K562 (cell line): ENCODE measurements around the gene SLC9A2. TPM values are rescaled to one million over a fixed set of nuclear protein-coding genes. Genes with fewer than 3 reads are reported as not detected.

Experiments
- ATAC-seq: fragments of 200-7000 bp; cut with Tn5 transposase; 3 replicates; pipeline ENCODE4 v1.9.1; 2020; ENCODE audit warnings: moderate library complexity
- BruUV-seq: library from RNA; stranded (reverse); fragments of 400-500 nt; replicated peaks from 2 replicates; lab custom pipeline; 2021; lab: Mats Ljungman, UMichigan
- CTCF ChIA-PET: fragments of 300-600 bp; formaldehyde crosslinking; extraction: SDS; loops from one replicate; lab custom pipeline; 2021; ENCODE audit warnings: low intra/inter-chr PET ratio; lab: Yijun Ruan, JAX
- POLR2A ChIA-PET: fragments of 300-600, 350-650 bp; sonication (Branson Sonifier 250); formaldehyde crosslinking; extraction: SDS; loops from one replicate; lab custom pipeline; 2021; ENCODE audit warnings: antibody characterized with exemption, inconsistent platforms; lab: Yijun Ruan, JAX
- DNase-seq, 4 experiments: peaks; one replicate each; pipeline versions ENCODE4 v3.0.0 to v3.0.0-alpha.2; 2011 to 2018; ENCODE audit warnings: low spot score in 3 of 4, mixed read lengths in 3 of 4; ENCODE audit errors: extremely low read depth in 1 of 4
- FAIRE-seq: peaks from 2 replicates; lab custom pipeline; 2011; peaks lifted over from hg19 to GRCh38; lab: Jason Lieb, UNC
- H2AFZ ChIP-seq: 2 replicates; pipeline ENCODE4 v1.6.0; 2011; ENCODE audit warnings: low read depth, low read length, control low read depth, inconsistent platforms
- H3K27ac ChIP-seq: fragments of 200-600 bp; 3 replicates; pipeline ENCODE4 v1.8.0; 2011; ENCODE audit warnings: low read depth, mild to moderate bottlenecking, control low read depth, inconsistent platforms, low read length, moderate library complexity, mixed read lengths; ENCODE audit errors: extremely low read depth
- H3K27me3 ChIP-seq, 2 experiments: fragments of 300-600 bp in 1 of 2; 2 replicates in 1 of 2; 3 replicates in 1 of 2; pipeline versions ENCODE4 v1.6.0 to v1.8.0; 2011; ENCODE audit warnings: inconsistent platforms in 2 of 2, low read length in 2 of 2, mild to moderate bottlenecking in 1 of 2, mixed read lengths in 1 of 2, moderate library complexity in 1 of 2; ENCODE audit not compliant: control insufficient read depth in 2 of 2, insufficient read depth in 2 of 2
- H3K36me3 ChIP-seq: fragments of 300-600 bp; 3 replicates; pipeline ENCODE4 v1.8.0; 2011; ENCODE audit warnings: mild to moderate bottlenecking, low read length, inconsistent platforms; ENCODE audit not compliant: control insufficient read depth, insufficient read depth
- H3K4me1 ChIP-seq, 2 experiments: fragments of 200-600 bp in 1 of 2; replicated peaks in 1 of 2; 2 replicates in 1 of 2; 3 replicates in 1 of 2; pipeline versions ENCODE4 v1.5.1 to v1.8.0; 2011; ENCODE audit warnings: inconsistent platforms in 2 of 2, low read length in 2 of 2, mild to moderate bottlenecking in 1 of 2, mixed read lengths in 1 of 2, moderate library complexity in 1 of 2; ENCODE audit not compliant: control insufficient read depth in 2 of 2, insufficient read depth in 2 of 2
- H3K4me2 ChIP-seq: 2 replicates; pipeline ENCODE4 v1.6.1; 2011; ENCODE audit warnings: low read length, control low read depth, inconsistent platforms, mixed read lengths; ENCODE audit not compliant: insufficient read depth
- H3K4me3 ChIP-seq: fragments of 200-600 bp; sonication (generic), shearing (Covaris generic); 2 replicates; pipeline ENCODE4 v1.5.1; 2016; ENCODE audit warnings: control low read depth, inconsistent platforms
- H3K79me2 ChIP-seq: fragments of 200-600 bp; 3 replicates; pipeline ENCODE4 v1.8.0; 2011; ENCODE audit warnings: low read length, inconsistent platforms; ENCODE audit not compliant: control insufficient read depth, insufficient read depth
- H3K9ac ChIP-seq, 2 experiments: 2 replicates each; pipeline versions ENCODE4 v1.6.0 to v1.6.1; 2011; ENCODE audit warnings: low read depth in 2 of 2, low read length in 2 of 2, control low read depth in 1 of 2, inconsistent platforms in 1 of 2, mild to moderate bottlenecking in 1 of 2, mixed read lengths in 1 of 2; ENCODE audit not compliant: insufficient read depth in 1 of 2
- H3K9me1 ChIP-seq: one replicate; pipeline ENCODE4 v1.6.0; 2011; ENCODE audit warnings: inconsistent platforms, mild to moderate bottlenecking, low read length, moderate library complexity; ENCODE audit not compliant: control insufficient read depth, insufficient read depth
- H3K9me3 ChIP-seq: replicated peaks from 2 replicates; pipeline ENCODE4 v1.5.1; 2011; ENCODE audit warnings: low read depth, low read length, inconsistent platforms; ENCODE audit not compliant: control insufficient read depth, insufficient read depth
- H4K20me1 ChIP-seq: replicated peaks from 2 replicates; pipeline ENCODE4 v1.6.1; 2011; ENCODE audit warnings: low read length, inconsistent platforms, mixed read lengths; ENCODE audit not compliant: control insufficient read depth, insufficient read depth
- C11orf30 ChIP-seq: fragments of 450-650 bp; IDR thresholded peaks from 2 replicates; pipeline ENCODE4 v1.6.1; 2016; ENCODE audit warnings: low read depth, mild to moderate bottlenecking
- CBX8 ChIP-seq: fragments of 200-600 bp; sonication (generic); IDR thresholded peaks from 2 replicates; pipeline ENCODE4 v1.6.1; 2012; ENCODE audit warnings: borderline replicate concordance, mixed run types, low read depth, mild to moderate bottlenecking, moderate library complexity, mixed read lengths, low read length, control low read depth, inconsistent platforms; ENCODE audit not compliant: poor library complexity, severe bottlenecking; ENCODE audit errors: extremely low read depth
- CREB3 ChIP-seq: fragments of 450-650 bp; conservative IDR thresholded peaks from 2 replicates; pipeline ENCODE4 v1.6.1; 2016; ENCODE audit warnings: missing genetic modification characterization, low read depth, mild to moderate bottlenecking, missing compliant biosample characterization, moderate library complexity
- GATA2 ChIP-seq: sonication (generic); formaldehyde crosslinking; IDR thresholded peaks from 2 replicates; pipeline ENCODE4 v1.4.0; 2020; ENCODE audit warnings: mild to moderate bottlenecking, missing genetic modification reagents
- IRF2 ChIP-seq: sonication (generic); formaldehyde crosslinking; IDR thresholded peaks from 2 replicates; pipeline ENCODE4 v1.8.1; 2022; ENCODE audit warnings: mild to moderate bottlenecking, missing genetic modification reagents
- LEF1 ChIP-seq: fragments of 450-650 bp; IDR thresholded peaks from 2 replicates; pipeline ENCODE4 v1.6.1; 2016; ENCODE audit warnings: mild to moderate bottlenecking
- MEF2A ChIP-seq: IDR thresholded peaks from 2 replicates; pipeline ENCODE4 v1.6.1; 2011; ENCODE audit warnings: low read depth, mild to moderate bottlenecking, low read length, moderate library complexity; ENCODE audit not compliant: control insufficient read depth
- MITF ChIP-seq: IDR thresholded peaks from 2 replicates; pipeline ENCODE4 v1.6.1; 2014; ENCODE audit warnings: antibody characterized with exemption
- NFE2 ChIP-seq: IDR thresholded peaks from 2 replicates; pipeline ENCODE4 v1.6.1; 2014; ENCODE audit warnings: antibody characterized with exemption, low read depth
- SNAPC5 ChIP-seq: fragments of 250-450 bp; sonication (Bioruptor Pico); IDR thresholded peaks from 2 replicates; pipeline ENCODE4 v1.8.0; 2021; ENCODE audit warnings: moderate library complexity, mild to moderate bottlenecking, inconsistent platforms
- TOE1 ChIP-seq, 2 experiments: fragments of 450-650 bp in 1 of 2; sonication (generic) in 1 of 2; formaldehyde crosslinking in 1 of 2; IDR thresholded peaks; 2 replicates each; pipeline versions ENCODE4 v1.7.1 to v1.8.0; 2016 to 2022; ENCODE audit warnings: borderline replicate concordance in 2 of 2, mild to moderate bottlenecking in 2 of 2, antibody characterized with exemption in 1 of 2, inconsistent platforms in 1 of 2, low read depth in 1 of 2, missing genetic modification reagents in 1 of 2, moderate library complexity in 1 of 2
- YBX1 ChIP-seq: fragments of 450-650 bp; IDR thresholded peaks from 2 replicates; pipeline ENCODE4 v1.7.1; 2016; ENCODE audit warnings: mild to moderate bottlenecking
- ZBTB11 ChIP-seq, 3 experiments: fragments of 200-800 bp in 1 of 3; fragments of 250-450 bp in 1 of 3; fragments of 450-650 bp in 1 of 3; sonication (Bioruptor Pico) in 1 of 3; sonication (Bioruptor generic) in 1 of 3; formaldehyde crosslinking in 1 of 3; IDR thresholded peaks; 2 replicates each; pipeline versions ENCODE4 v1.6.1 to v1.8.0; 2016 to 2022; ENCODE audit warnings: mild to moderate bottlenecking in 2 of 3, missing genetic modification characterization in 2 of 3, missing compliant biosample characterization in 1 of 3, moderate library complexity in 1 of 3
- ZEB2 ChIP-seq: fragments of 450-650 bp; IDR thresholded peaks from 2 replicates; pipeline ENCODE4 v1.6.1; 2016
- WGBS: fragments of 100-300 bp; shearing (Covaris generic); methylation state at CpG from one replicate; pipeline ENCODE4 v1.1.6; 2016; ENCODE audit warnings: low coverage, mixed read lengths; ENCODE audit not compliant: insufficient coverage; ENCODE audit errors: missing lambda C conversion rate; 5-methylcytosine and 5-hydroxymethylcytosine counted together
- in situ Hi-C: fragments of 300-500 bp; cut with MboI; formaldehyde crosslinking; loops from 4 replicates; pipeline ENCODE4 v1.15.0; 2018; ENCODE audit warnings: inconsistent platforms, mixed read lengths
- intact Hi-C: fragments of 100-400 bp; cut with micrococcal nuclease; formaldehyde crosslinking; loops from 2 replicates; pipeline ENCODE4 v1.14.2; 2022
- polyA plus RNA-seq, 8 experiments: library from polyadenylated mRNA; depleted of rRNA in 4 of 8; stranded (reverse) in 5 of 8; unstranded in 3 of 8; fragments of >200 nt; fragmentation: Nextera tagmentation in 2 of 8; fragmentation: Illumina TruSeq in 1 of 8; extraction: Ambion mirVana in 2 of 8; extraction: Trizol in 1 of 8; gene quantifications; 2 replicates each; pipeline versions ENCODE4 v1.2.1 to v1.2.3, GENCODE V29; 2011 to 2014; ENCODE audit warnings: inconsistent platforms in 1 of 8, missing spikeins in 1 of 8
- total RNA-seq, 7 experiments: library from RNA; depleted of rRNA in 6 of 7; stranded (reverse); fragments of >200 nt in 6 of 7; fragmentation: Illumina TruSeq in 2 of 7; extraction: Trizol in 2 of 7; gene quantifications; 2 replicates each; pipeline versions ENCODE4 v1.2.1 to v1.2.3, GENCODE V29; 2011 to 2021; ENCODE audit warnings: low replicate concordance in 1 of 7

SLC9A2 gene
- total and polyA plus RNA-seq, 9 of the 15 experiments (the other 6 are each of a cell fraction or from before 2014, with no cell fraction given) = 0.45 to 3.3 (median 1.6) TPM

- peaks cover 5 to 35% of the 10 kb centered on the region in 2 experiments; a peak in 4 of 5 replicates for H3K4me1 ChIP-seq
- H3K36me3 ChIP-seq = no peaks in the 10 kb centered on the region; the same call in 1 of the 3 replicates
- peak overlapping the region; percentile 78; the same call in 2 of the 3 replicates for H3K27ac ChIP-seq
- no peaks in the 10 kb centered on the region for H3K9me1 ChIP-seq
- 0% methylated on average over 2 of the region's 2 CpGs for WGBS
- BruUV-seq = no TSS peak
- FAIRE-seq (peak; percentile 95), DNase-seq (peak; percentile 66 to 86 (median 78)), ATAC-seq (peak; percentile 96)
- no peak overlapping the region for H2AFZ ChIP-seq
- POLR2A ChIA-PET = no interaction called here
- intact Hi-C loops (no loop called here), in situ Hi-C loops (no loop called here)
- H3K9me3 ChIP-seq = no peaks in the 10 kb centered on the region
- no peaks in the 10 kb centered on the region for H3K27me3 ChIP-seq
- H4K20me1 ChIP-seq = no peaks in the 10 kb centered on the region
- CTCF ChIA-PET = no interaction called here
- H3K79me2 ChIP-seq = no peaks in the 10 kb centered on the region
- H3K9ac ChIP-seq = no peak overlapping the region
- H3K4me2 ChIP-seq = 0 out of 2 replicates have a peak overlapping the region, but pooled peaks have one; percentile 12
- no peak overlapping the region for H3K4me3 ChIP-seq
- TF ChIP-seq GATA2 (CRISPR knock-in tag) (no peak), YBX1 (no peak), NFE2 (peak; percentile 71), MEF2A (no peak), CBX8 (no peak), LEF1 (peak; percentile 60; the same call in 1 of the 2 replicates), SNAPC5 (no peak), MITF (peak; percentile 82), C11orf30 (peak; percentile 61; the same call in 1 of the 2 replicates), TOE1 (IDR thresholded peaks at IDR 0.05; ENCODE audit: borderline replicate concordance) (peak; percentile 77), TOE1 (CRISPR knock-in tag; IDR thresholded peaks at IDR 0.05; ENCODE audit: borderline replicate concordance, low read depth) (no peak), ZEB2 (peak; percentile 97), IRF2 (CRISPR knock-in tag) (no peak), CREB3 (tag) (no peak), ZBTB11 (CRISPR knock-in tag; IDR thresholded peaks at IDR 0.05) (peak in 1 of 3 experiments; percentile 60; a peak in 2 of 6 replicates)
Measured at GRCh38 chr2:102664471-102664909, 45.1 kb downstream of the SLC9A2 start.
